GM18517 (cell line): ENCODE measurements around the gene RNPEP.
A peak's percentile ranks its signal among the peaks of the same experiment; 100 is the strongest.
"Not testable (repeated sequence)": the region's sequence is repeated elsewhere in the genome, so short reads cannot be mapped to it uniquely, and the experiment has no call there.

Source experiments
- ATAC-seq: cut with Tn5 transposase; IDR thresholded peaks from one replicate; pipeline ENCODE4 v1.9.1; 2021; ENCODE audit warnings: mild to moderate bottlenecking, moderate library complexity; ENCODE audit not compliant: unreplicated experiment

The RNPEP gene

GRCh38 chr1:202009326-202010179, 27.1 kb downstream of the RNPEP start:
- ATAC-seq = peak; percentile 43

GRCh38 chr1:202010180-202011015, 27.9 kb downstream of the RNPEP start, which contains the start of gene ELF3:
Gene ELF3, plus strand, starts transcription at chr1:202010587. Its CDS starts 550 bp downstream, at chr1:202011137.
- ATAC-seq = peak; percentile 95

GRCh38 chr1:202011994-202012393, 29.5 kb downstream of the RNPEP start:
- ATAC-seq = no peak

GRCh38 chr1:202012544-202013478, 30.4 kb downstream of the RNPEP start:
- ATAC-seq = no peak

- ATAC-seq = no peak
Observed at GRCh38 chr1:202013603-202014002, 31.2 kb downstream of the RNPEP start.

GRCh38 chr1:202014060-202014459, 31.6 kb downstream of the RNPEP start:
- ATAC-seq = no peak

- ATAC-seq = no peak
Observed at GRCh38 chr1:202014915-202015661, 32.6 kb downstream of the RNPEP start.

GRCh38 chr1:202015662-202015937, 33.2 kb downstream of the RNPEP start:
- ATAC-seq = no peak

GRCh38 chr1:202016022-202016810, 33.8 kb downstream of the RNPEP start:
- ATAC-seq = no peak

GRCh38 chr1:202016811-202017748, 34.6 kb downstream of the RNPEP start:
- no peak for ATAC-seq

GRCh38 chr1:202017749-202018467, 35.5 kb downstream of the RNPEP start:
- no peak for ATAC-seq

- ATAC-seq = no peak
Observed at GRCh38 chr1:202018468-202019234, 36.2 kb downstream of the RNPEP start.

- not testable (repeated sequence) for ATAC-seq
Observed at GRCh38 chr1:202019235-202019558, 36.7 kb downstream of the RNPEP start.

GRCh38 chr1:202023001-202023433, 40.6 kb downstream of the RNPEP start:
- ATAC-seq = no peak

- no peak for ATAC-seq
Observed at GRCh38 chr1:202029171-202029665, 46.8 kb downstream of the RNPEP start.

GRCh38 chr1:202029727-202030126, 47.3 kb downstream of the RNPEP start:
- no peak for ATAC-seq

GRCh38 chr1:202031796-202032195, 49.3 kb downstream of the RNPEP start:
- ATAC-seq = no peak
